K562 (cell line): Measurements from ENCODE around the gene MICAL2. TPM values are rescaled to one million over a fixed set of nuclear protein-coding genes. Genes with fewer than 3 reads are reported as not detected.

Experiments used
- ATAC-seq: fragments of 200-7000 bp; cut with Tn5 transposase; 3 replicates; pipeline ENCODE4 v1.9.1; 2020; ENCODE audit warnings: moderate library complexity
- BruUV-seq: library from RNA; stranded (reverse); fragments of 400-500 nt; replicated peaks from 2 replicates; lab custom pipeline; 2021; lab: Mats Ljungman, UMichigan
- CTCF ChIA-PET: fragments of 300-600 bp; formaldehyde crosslinking; extraction: SDS; loops from one replicate; lab custom pipeline; 2021; ENCODE audit warnings: low intra/inter-chr PET ratio; lab: Yijun Ruan, JAX
- POLR2A ChIA-PET: fragments of 300-600, 350-650 bp; sonication (Branson Sonifier 250); formaldehyde crosslinking; extraction: SDS; loops from one replicate; lab custom pipeline; 2021; ENCODE audit warnings: antibody characterized with exemption, inconsistent platforms; lab: Yijun Ruan, JAX
- DNase-seq, 4 experiments: peaks; one replicate each; pipeline versions ENCODE4 v3.0.0 to v3.0.0-alpha.2; 2011 to 2018; ENCODE audit warnings: low spot score in 3 of 4, mixed read lengths in 3 of 4; ENCODE audit errors: extremely low read depth in 1 of 4
- FAIRE-seq: peaks from 2 replicates; lab custom pipeline; 2011; peaks lifted over from hg19 to GRCh38; lab: Jason Lieb, UNC
- H2AFZ ChIP-seq: 2 replicates; pipeline ENCODE4 v1.6.0; 2011; ENCODE audit warnings: low read depth, low read length, control low read depth, inconsistent platforms
- H3K27ac ChIP-seq: fragments of 200-600 bp; 3 replicates; pipeline ENCODE4 v1.8.0; 2011; ENCODE audit warnings: low read depth, mild to moderate bottlenecking, control low read depth, inconsistent platforms, low read length, moderate library complexity, mixed read lengths; ENCODE audit errors: extremely low read depth
- H3K27me3 ChIP-seq, 2 experiments: fragments of 300-600 bp in 1 of 2; 2 replicates in 1 of 2; 3 replicates in 1 of 2; pipeline versions ENCODE4 v1.6.0 to v1.8.0; 2011; ENCODE audit warnings: inconsistent platforms in 2 of 2, low read length in 2 of 2, mild to moderate bottlenecking in 1 of 2, mixed read lengths in 1 of 2, moderate library complexity in 1 of 2; ENCODE audit not compliant: control insufficient read depth in 2 of 2, insufficient read depth in 2 of 2
- H3K36me3 ChIP-seq: fragments of 300-600 bp; 3 replicates; pipeline ENCODE4 v1.8.0; 2011; ENCODE audit warnings: mild to moderate bottlenecking, low read length, inconsistent platforms; ENCODE audit not compliant: control insufficient read depth, insufficient read depth
- H3K4me1 ChIP-seq, 2 experiments: fragments of 200-600 bp in 1 of 2; replicated peaks in 1 of 2; 2 replicates in 1 of 2; 3 replicates in 1 of 2; pipeline versions ENCODE4 v1.5.1 to v1.8.0; 2011; ENCODE audit warnings: inconsistent platforms in 2 of 2, low read length in 2 of 2, mild to moderate bottlenecking in 1 of 2, mixed read lengths in 1 of 2, moderate library complexity in 1 of 2; ENCODE audit not compliant: control insufficient read depth in 2 of 2, insufficient read depth in 2 of 2
- H3K4me2 ChIP-seq: 2 replicates; pipeline ENCODE4 v1.6.1; 2011; ENCODE audit warnings: low read length, control low read depth, inconsistent platforms, mixed read lengths; ENCODE audit not compliant: insufficient read depth
- H3K4me3 ChIP-seq: fragments of 200-600 bp; sonication (generic), shearing (Covaris generic); 2 replicates; pipeline ENCODE4 v1.5.1; 2016; ENCODE audit warnings: control low read depth, inconsistent platforms
- H3K79me2 ChIP-seq: fragments of 200-600 bp; 3 replicates; pipeline ENCODE4 v1.8.0; 2011; ENCODE audit warnings: low read length, inconsistent platforms; ENCODE audit not compliant: control insufficient read depth, insufficient read depth
- H3K9ac ChIP-seq, 2 experiments: 2 replicates each; pipeline versions ENCODE4 v1.6.0 to v1.6.1; 2011; ENCODE audit warnings: low read depth in 2 of 2, low read length in 2 of 2, control low read depth in 1 of 2, inconsistent platforms in 1 of 2, mild to moderate bottlenecking in 1 of 2, mixed read lengths in 1 of 2; ENCODE audit not compliant: insufficient read depth in 1 of 2
- H3K9me1 ChIP-seq: one replicate; pipeline ENCODE4 v1.6.0; 2011; ENCODE audit warnings: inconsistent platforms, mild to moderate bottlenecking, low read length, moderate library complexity; ENCODE audit not compliant: control insufficient read depth, insufficient read depth
- H3K9me3 ChIP-seq: replicated peaks from 2 replicates; pipeline ENCODE4 v1.5.1; 2011; ENCODE audit warnings: low read depth, low read length, inconsistent platforms; ENCODE audit not compliant: control insufficient read depth, insufficient read depth
- H4K20me1 ChIP-seq: replicated peaks from 2 replicates; pipeline ENCODE4 v1.6.1; 2011; ENCODE audit warnings: low read length, inconsistent platforms, mixed read lengths; ENCODE audit not compliant: control insufficient read depth, insufficient read depth
- CLOCK ChIP-seq: fragments of 250-450 bp; sonication (Bioruptor Pico); IDR thresholded peaks from 2 replicates; pipeline ENCODE4 v1.4.0; 2020; ENCODE audit warnings: mild to moderate bottlenecking, moderate library complexity, borderline replicate concordance
- GATAD2A ChIP-seq: fragments of 450-650 bp; IDR thresholded peaks from 2 replicates; pipeline ENCODE4 v1.6.1; 2017
- ILK ChIP-seq: fragments of 450-650 bp; IDR thresholded peaks from 2 replicates; pipeline ENCODE4 v1.6.1; 2016; ENCODE audit warnings: missing genetic modification characterization, low read depth, mild to moderate bottlenecking, missing compliant biosample characterization, moderate library complexity, borderline replicate concordance
- MNT ChIP-seq, 2 experiments: fragments of 450-650 bp; conservative IDR thresholded peaks; 2 replicates each; pipeline ENCODE4 v1.6.1; 2017; ENCODE audit warnings: mild to moderate bottlenecking in 2 of 2, moderate library complexity in 2 of 2
- NFE2 ChIP-seq: IDR thresholded peaks from 2 replicates; pipeline ENCODE4 v1.6.1; 2014; ENCODE audit warnings: antibody characterized with exemption, low read depth
- PATZ1 ChIP-seq: fragments of 250-450 bp; sonication (Bioruptor Pico); IDR thresholded peaks from 2 replicates; pipeline ENCODE4 v1.5.0; 2020; ENCODE audit warnings: mild to moderate bottlenecking, borderline replicate concordance
- SLC30A9 ChIP-seq: fragments of 250-450 bp; sonication (Bioruptor Pico); IDR thresholded peaks from 2 replicates; pipeline ENCODE4 v1.8.0; 2022; ENCODE audit warnings: mild to moderate bottlenecking, moderate library complexity
- ZNF668 ChIP-seq: fragments of 250-450 bp; sonication (Bioruptor Pico); IDR thresholded peaks from 2 replicates; pipeline ENCODE4 v1.8.0; 2022; ENCODE audit warnings: mild to moderate bottlenecking, inconsistent platforms
- ZNF77 ChIP-seq: fragments of 250-450 bp; sonication (Bioruptor Pico); IDR thresholded peaks from 2 replicates; pipeline ENCODE4 v1.5.0; 2020
- WGBS: fragments of 100-300 bp; shearing (Covaris generic); methylation state at CpG from one replicate; pipeline ENCODE4 v1.1.6; 2016; ENCODE audit warnings: low coverage, mixed read lengths; ENCODE audit not compliant: insufficient coverage; ENCODE audit errors: missing lambda C conversion rate; 5-methylcytosine and 5-hydroxymethylcytosine counted together
- in situ Hi-C: fragments of 300-500 bp; cut with MboI; formaldehyde crosslinking; loops from 4 replicates; pipeline ENCODE4 v1.15.0; 2018; ENCODE audit warnings: inconsistent platforms, mixed read lengths
- intact Hi-C: fragments of 100-400 bp; cut with micrococcal nuclease; formaldehyde crosslinking; loops from 2 replicates; pipeline ENCODE4 v1.14.2; 2022
- polyA plus RNA-seq, 8 experiments: library from polyadenylated mRNA; depleted of rRNA in 4 of 8; stranded (reverse) in 5 of 8; unstranded in 3 of 8; fragments of >200 nt; fragmentation: Nextera tagmentation in 2 of 8; fragmentation: Illumina TruSeq in 1 of 8; extraction: Ambion mirVana in 2 of 8; extraction: Trizol in 1 of 8; gene quantifications; 2 replicates each; pipeline versions ENCODE4 v1.2.1 to v1.2.3, GENCODE V29; 2011 to 2014; ENCODE audit warnings: inconsistent platforms in 1 of 8, missing spikeins in 1 of 8
- total RNA-seq, 7 experiments: library from RNA; depleted of rRNA in 6 of 7; stranded (reverse); fragments of >200 nt in 6 of 7; fragmentation: Illumina TruSeq in 2 of 7; extraction: Trizol in 2 of 7; gene quantifications; 2 replicates each; pipeline versions ENCODE4 v1.2.1 to v1.2.3, GENCODE V29; 2011 to 2021; ENCODE audit warnings: low replicate concordance in 1 of 7

MICAL2 gene
- total and polyA plus RNA-seq, 9 of the 15 experiments (the other 6 are each of a cell fraction or from before 2014, with no cell fraction given): 4.7 to 64.2 (median 33.6) TPM

- CTCF ChIA-PET: no interaction called here
- no peak overlapping the region; the same call in 1 of the 2 replicates for H3K4me2 ChIP-seq
- no TSS peak for BruUV-seq
- intact Hi-C loops (no loop called here), in situ Hi-C loops (no loop called here)
- H3K36me3 ChIP-seq: peaks cover 4% of the 10 kb centered on the region; the same call in 1 of the 3 replicates
- 50% methylated on average over 2 of the region's 2 CpGs for WGBS
- 0 out of 2 replicates have a peak, but pooled peaks cover 2% of the 10 kb centered on the region for H4K20me1 ChIP-seq
- FAIRE-seq (no peak), ATAC-seq (no peak), DNase-seq (no peak)
- no peak overlapping the region for H3K4me3 ChIP-seq
- H3K9ac ChIP-seq: no peak overlapping the region
- peaks cover 2% of the 10 kb centered on the region for H3K9me1 ChIP-seq
- POLR2A ChIA-PET: interaction anchor here (0.6 to 3.9 kb wide), 3 partner anchors 9 to 28 kb away, joined by 3 to 12 read pairs (median 6); no protein-coding TSS in a partner anchor
- peaks cover 50 to 60% of the 10 kb centered on the region in 2 experiments for H3K4me1 ChIP-seq
- no peak overlapping the region for H2AFZ ChIP-seq
- no peaks in the 10 kb centered on the region for H3K9me3 ChIP-seq
- peaks cover 3% of the 10 kb centered on the region; the same call in 1 of the 3 replicates for H3K79me2 ChIP-seq
- H3K27me3 ChIP-seq: no peaks in the 10 kb centered on the region; a peak in 1 of 5 replicates
- H3K27ac ChIP-seq: no peak overlapping the region
- no peak for TF ChIP-seq ZNF77 (CRISPR knock-in tag)
- TF ChIP-seq MNT (conservative IDR thresholded peaks at IDR 0.05): no peak
- 0 out of 2 replicates have a peak, but pooled peaks have one; percentile 7 for TF ChIP-seq GATAD2A
Measured at GRCh38 chr11:12196308-12196707, 85.9 kb downstream of the MICAL2 start.

- BruUV-seq: no TSS peak
- Histone ChIP-seq H3K9me1 (peaks cover 2% of the 10 kb centered on the region), H3K9ac (no peak overlapping the region), H3K4me1 (peaks cover 50 to 65% of the 10 kb centered on the region in 2 experiments), H3K27ac (no peak overlapping the region), H3K27me3 (no peaks in the 10 kb centered on the region; a peak in 1 of 5 replicates), H3K4me2 (no peak overlapping the region), H3K36me3 (peaks cover 4% of the 10 kb centered on the region; the same call in 1 of the 3 replicates), H3K79me2 (peaks cover 3% of the 10 kb centered on the region; the same call in 1 of the 3 replicates), H3K9me3 (no peaks in the 10 kb centered on the region), H4K20me1 (0 out of 2 replicates have a peak, but pooled peaks cover 2% of the 10 kb centered on the region), H2AFZ (no peak overlapping the region), H3K4me3 (no peak overlapping the region)
- DNase-seq (no peak), ATAC-seq (no peak), FAIRE-seq (no peak)
- in situ Hi-C loops (no loop called here), intact Hi-C loops (no loop called here)
- CTCF ChIA-PET: interaction anchor here (0.6 kb wide), 1 partner anchor 1542 kb away, joined by 3 read pairs; no protein-coding TSS in a partner anchor
- POLR2A ChIA-PET: interaction anchor here (0.7 to 3.9 kb wide), 3 partner anchors 12 to 1615 kb away, joined by 3 to 12 read pairs (median 6); no protein-coding TSS in a partner anchor
- TF ChIP-seq NFE2 (no peak), SLC30A9 (CRISPR knock-in tag) (no peak), PATZ1 (no peak), CLOCK (CRISPR knock-in tag) (no peak), ILK (tag) (no peak), ZNF668 (CRISPR knock-in tag) (no peak)
Measured at GRCh38 chr11:12196872-12197271, 86.5 kb downstream of the MICAL2 start.
